Motor neuron (in vitro differentiated cells): ENCODE measurements around the gene DCBLD2. TPM values are rescaled to one million over a fixed set of nuclear protein-coding genes. Genes with fewer than 3 reads are reported as not detected.

ENCODE experiments used
- ATAC-seq, 8 experiments: fragments of 200-7000 bp; cut with Tn5 transposase; replicated peaks in 6 of 8; 2 replicates each; pipeline ENCODE4 v1.8.0; 2021; ENCODE audit warnings: mild to moderate bottlenecking in 8 of 8, moderate library complexity in 8 of 8
- H3K27ac ChIP-seq, 2 donors: fragments of 250-450 bp; sonication (Bioruptor Pico); 2 replicates each; pipeline ENCODE4 v1.9.0; 2021; ENCODE audit warnings: antibody characterized with exemption in 2 of 2, mild to moderate bottlenecking in 2 of 2, moderate library complexity in 1 of 2
- H3K4me1 ChIP-seq, 2 donors: fragments of 250-450 bp; sonication (Bioruptor Pico); replicated peaks in 1 of 2; 2 replicates each; pipeline ENCODE4 v1.6.1; 2021; ENCODE audit warnings: antibody characterized with exemption in 2 of 2, mild to moderate bottlenecking in 2 of 2, moderate library complexity in 1 of 2
- H3K4me3 ChIP-seq, 5 donors: fragments of 250-450 bp; sonication (Bioruptor Pico); 2 replicates each; pipeline ENCODE4 v1.9.0; 2021; ENCODE audit warnings: antibody characterized with exemption in 5 of 5, mild to moderate bottlenecking in 5 of 5, moderate library complexity in 4 of 5
- WGBS, 10 experiments: fragments of 450-650 bp; shearing (Covaris generic); methylation state at CpG; one replicate each; pipeline ENCODE4 v1.0.0; 2022; 5-methylcytosine and 5-hydroxymethylcytosine counted together
- in situ Hi-C, 9 experiments: fragments of 400-800 bp; cut with MboI; loops; one replicate each; pipeline ENCODE4 v1.15.0; 2021; ENCODE audit warnings: low sequenced_read_pairs in 9 of 9, low pct_unique_long_range_greater_than_20kb in 2 of 9; ENCODE audit not compliant: unreplicated experiment in 9 of 9
- total RNA-seq, 8 experiments: library from RNA; unstranded; fragments of 300-600 nt; gene quantifications; 2 replicates each; pipeline versions ENCODE4 v1.2.3 to v1.2.4, GENCODE V29; 2022

DCBLD2 gene
- total RNA-seq, 8 experiments from 2014 or later = 12.2 to 79.8 (median 44.9) TPM

DNA sequence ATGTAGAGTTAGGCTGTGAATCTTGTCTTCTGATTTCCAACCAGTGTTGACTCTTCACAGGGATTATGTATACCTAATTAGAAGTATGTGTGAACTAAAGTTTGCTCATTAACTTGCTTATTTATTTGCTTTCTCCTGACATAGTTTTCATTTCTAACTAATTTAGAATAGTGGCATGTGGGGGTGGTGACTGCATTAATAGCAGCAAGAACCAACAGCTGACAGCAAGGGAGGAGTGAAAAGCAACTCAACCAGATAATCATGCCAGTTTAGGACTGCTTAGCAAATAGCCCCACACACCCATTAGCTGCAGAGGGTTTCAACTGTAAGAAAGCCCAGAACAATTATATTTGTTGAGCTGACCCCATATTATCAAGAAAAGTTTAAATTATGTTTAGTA lies 134.6 kb downstream of the DCBLD2 start:
- Histone ChIP-seq H3K4me1 (peaks cover 19 to 20% of the 10 kb centered on the region in 2 donors), H3K27ac (no peak overlapping the region), H3K4me3 (no peak overlapping the region)
- no peak for ATAC-seq
- in situ Hi-C loops = no loop called here

- H3K4me1 ChIP-seq = peaks cover 18 to 23% of the 10 kb centered on the region in 2 donors
- H3K27ac ChIP-seq = no peak overlapping the region
- no peak overlapping the region for H3K4me3 ChIP-seq
- WGBS, 10 experiments = 17 to 100% (median 87%) methylated on average over 1 to 4 of the region's 4 CpGs
- in situ Hi-C loops = no loop called here
- no peak for ATAC-seq
Observed at GRCh38 chr3:98765721-98766120, 135.8 kb downstream of the DCBLD2 start.

DNA sequence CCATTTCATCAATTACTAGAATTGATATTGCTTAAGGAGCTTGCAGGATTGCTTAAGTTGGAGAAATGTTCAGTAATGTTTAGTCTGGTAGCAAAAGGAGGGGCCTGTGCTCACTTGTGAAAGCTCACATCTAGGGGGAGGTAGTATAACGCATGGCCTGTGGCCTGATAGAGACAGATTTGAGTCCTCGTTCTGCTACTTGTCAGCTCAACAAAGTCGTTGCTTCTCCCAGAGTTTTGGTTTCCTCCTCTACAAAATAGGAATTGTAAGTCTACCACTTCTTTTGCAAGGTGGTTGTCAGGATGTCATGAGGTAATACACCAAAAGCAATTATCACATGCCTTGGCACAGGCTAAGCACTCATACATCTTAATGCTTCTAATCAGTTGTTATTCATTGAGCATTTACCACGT lies 137.0 kb downstream of the DCBLD2 start:
- 20 to 66% (median 26%) methylated on average over 1 to 4 of the region's 4 CpGs; no CpG with 5 or more reads in 4 of the 10 experiments for WGBS, 10 experiments
- Histone ChIP-seq H3K4me3 (no peak overlapping the region), H3K4me1 (peaks cover 9 to 14% of the 10 kb centered on the region in 2 donors), H3K27ac (no peak overlapping the region)
- ATAC-seq = no peak
- in situ Hi-C loops = no loop called here

DNA sequence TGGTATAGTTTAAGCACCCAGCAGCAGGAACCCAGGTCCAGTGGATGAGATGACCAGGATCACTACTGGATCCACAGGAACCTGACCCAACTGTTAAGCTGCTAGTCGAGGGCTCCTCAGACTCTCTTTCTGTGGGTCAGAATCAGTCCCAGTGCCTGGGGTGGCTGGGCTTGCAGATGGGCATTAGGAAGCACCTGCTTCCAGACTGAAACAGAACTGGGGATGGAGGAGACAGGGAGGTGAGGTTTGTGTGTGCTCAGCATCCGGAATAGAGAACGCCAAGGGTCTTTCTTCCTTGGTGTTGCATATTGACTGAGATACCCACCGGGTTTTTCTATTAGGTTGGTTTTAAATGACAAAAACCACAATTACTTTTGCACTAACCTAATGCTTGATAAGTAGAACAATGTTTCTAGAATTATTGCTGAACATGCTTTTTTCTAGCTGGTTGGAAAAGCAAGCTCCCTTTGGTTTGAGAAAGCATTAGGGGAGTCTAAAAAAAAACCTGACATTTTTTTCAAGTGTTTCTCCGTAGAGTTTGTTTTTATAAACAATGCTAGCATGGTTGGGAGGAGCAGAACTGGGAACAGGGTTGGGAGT lies 137.6 kb downstream of the DCBLD2 start:
- in situ Hi-C loops = no loop called here
- ATAC-seq = no peak
- H3K4me3 ChIP-seq = no peak overlapping the region
- H3K27ac ChIP-seq = no peak overlapping the region
- 0 to 73% (median 45%) methylated on average over 1 to 4 of the region's 5 CpGs; no CpG with 5 or more reads in 2 of the 10 experiments for WGBS, 10 experiments
- H3K4me1 ChIP-seq = peaks cover 5 to 14% of the 10 kb centered on the region in 2 donors

GRCh38 chr3:98763076-98763475 lies 138.4 kb downstream of the DCBLD2 start, which contains the start of gene ST3GAL6:
Gene ST3GAL6 (plus strand): TSS chr3:98763340. CDS start chr3:98768441, 5,101 bp downstream.
- WGBS, 10 experiments = 86 to 100% methylated on average over 1 of the region's 1 CpG; no CpG with 5 or more reads in 8 of the 10 experiments
- in situ Hi-C loops = no loop called here
- ATAC-seq = no peak
- Histone ChIP-seq H3K4me3 (no peak within 1 kb of the TSS), H3K27ac (no peak within 1 kb of the TSS), H3K4me1 (peaks cover 4 to 14% of the 10 kb centered on the region in 2 donors)

DNA sequence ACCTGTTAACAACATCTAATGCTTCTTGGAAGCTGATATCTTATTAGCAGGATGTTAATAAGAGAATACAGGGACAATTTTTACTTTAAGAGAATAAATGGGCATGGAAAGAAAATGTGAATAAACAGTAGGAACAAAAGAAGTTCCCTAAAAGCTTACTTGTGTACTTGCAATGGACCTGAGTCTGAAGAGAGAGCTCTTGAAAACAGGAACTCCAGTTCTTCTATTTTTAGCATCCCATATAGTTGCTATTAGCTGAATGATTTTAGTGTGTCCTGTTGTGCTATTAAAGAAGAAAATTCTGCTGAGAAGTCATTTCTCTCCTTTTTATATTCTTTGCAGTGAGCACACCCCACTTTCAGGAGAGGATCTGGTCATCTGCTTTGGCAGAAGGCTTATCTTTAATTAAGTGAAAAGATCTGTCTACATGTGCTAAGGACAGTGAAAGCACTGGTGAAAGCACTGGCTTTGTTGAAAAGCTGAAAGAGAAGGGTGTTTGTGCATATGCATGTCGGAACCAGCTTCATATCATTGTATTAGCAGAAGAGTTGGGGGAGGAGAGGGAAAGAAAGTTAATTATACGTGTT lies 139.8 kb downstream of the DCBLD2 start:
- peaks cover 4 to 14% of the 10 kb centered on the region in 2 donors for H3K4me1 ChIP-seq
- 0 to 80% (median 43%) methylated on average over 1 to 2 of the region's 2 CpGs; no CpG with 5 or more reads in 2 of the 10 experiments for WGBS, 10 experiments
- H3K4me3 ChIP-seq = no peak overlapping the region
- in situ Hi-C loops = no loop called here
- peak in 3 of 8 experiments; percentile 27 to 44 (median 42) for ATAC-seq
- no peak overlapping the region for H3K27ac ChIP-seq

- 83 to 100% (median 100%) methylated on average over 1 to 2 of the region's 2 CpGs; no CpG with 5 or more reads in 4 of the 10 experiments for WGBS, 10 experiments
- Histone ChIP-seq H3K4me1 (peaks cover 4 to 14% of the 10 kb centered on the region in 2 donors), H3K4me3 (no peak overlapping the region), H3K27ac (no peak overlapping the region)
- in situ Hi-C loops = no loop called here
- ATAC-seq = no peak
Observed at GRCh38 chr3:98759629-98760028, 141.9 kb downstream of the DCBLD2 start.

GRCh38 chr3:98755601-98756000 lies 145.9 kb downstream of the DCBLD2 start:
- in situ Hi-C loops = no loop called here
- H3K27ac ChIP-seq = no peak overlapping the region
- 40 to 96% (median 80%) methylated on average over 1 to 4 of the region's 4 CpGs for WGBS, 10 experiments

GRCh38 chr3:98754483-98754882 lies 147.0 kb downstream of the DCBLD2 start:
- in situ Hi-C loops = no loop called here
- no peak for ATAC-seq
- Histone ChIP-seq H3K4me1 (no peaks in the 10 kb centered on the region), H3K4me3 (no peak overlapping the region), H3K27ac (no peak overlapping the region)
- WGBS, 10 experiments = 10 to 100% (median 92%) methylated on average over 1 to 3 of the region's 3 CpGs; no CpG with 5 or more reads in 1 of the 10 experiments

More at GRCh38 chr3:98755601-98756000, 145.9 kb downstream of the DCBLD2 start:
- no peak overlapping the region for H3K4me3 ChIP-seq
- H3K4me1 ChIP-seq = no peaks in the 10 kb centered on the region
- ATAC-seq = no peak

DNA sequence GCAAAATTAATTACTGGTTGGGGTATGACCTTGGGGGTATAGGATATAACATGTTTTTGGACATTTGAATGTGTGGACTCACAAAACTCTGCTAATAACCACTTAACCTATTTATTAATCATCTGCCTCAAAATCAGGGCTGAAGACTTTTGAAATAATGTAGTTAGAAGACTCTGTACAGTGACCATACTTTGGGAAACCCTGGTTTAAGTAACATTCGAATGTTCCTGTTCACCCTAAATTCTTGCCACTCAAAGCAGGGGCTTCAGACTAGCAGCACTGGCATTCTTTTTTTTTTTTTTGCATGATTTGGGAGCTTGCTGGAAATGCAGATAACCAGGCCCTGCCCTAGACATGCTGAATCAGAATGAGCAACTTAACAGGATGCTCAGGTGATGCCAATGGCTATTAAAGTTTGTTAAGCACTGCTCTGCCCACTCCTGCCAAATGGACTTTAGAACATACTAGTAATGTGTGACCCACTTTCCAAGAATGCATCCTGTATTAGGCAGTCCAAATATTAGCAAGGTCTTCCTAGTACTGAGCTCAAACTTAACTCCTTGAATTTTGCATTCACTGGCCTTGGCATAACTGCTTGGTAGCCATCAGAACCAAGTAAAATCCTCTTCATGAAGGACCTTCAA lies 151.1 kb downstream of the DCBLD2 start:
- Histone ChIP-seq H3K4me1 (no peaks in the 10 kb centered on the region), H3K4me3 (no peak overlapping the region), H3K27ac (no peak overlapping the region)
- in situ Hi-C loops = no loop called here
- WGBS, 10 experiments = 13 to 100% (median 80%) methylated on average over 1 of the region's 1 CpG; no CpG with 5 or more reads in 3 of the 10 experiments
- ATAC-seq = no peak

DNA sequence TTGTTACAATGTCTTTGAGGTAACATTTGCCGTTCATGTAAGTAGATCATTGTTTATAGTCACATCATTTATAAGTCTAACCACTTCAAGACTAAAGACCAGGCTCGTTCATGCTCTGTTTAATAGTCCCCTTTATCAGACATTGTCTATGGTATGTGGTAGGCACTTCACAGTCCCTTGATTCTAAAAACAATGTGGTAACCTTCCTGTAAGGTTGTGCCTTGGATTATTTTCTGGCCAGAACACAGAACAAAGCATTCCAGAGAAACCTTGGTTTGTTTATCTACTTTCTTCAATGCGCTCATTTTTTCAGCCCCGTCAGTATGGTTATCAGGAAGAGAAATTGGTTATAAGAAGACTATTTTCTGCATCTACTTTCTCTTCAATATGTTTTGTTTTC lies 154.6 kb downstream of the DCBLD2 start:
- 39 to 100% (median 91%) methylated on average over 1 to 4 of the region's 4 CpGs for WGBS, 10 experiments
- no peak overlapping the region for H3K4me3 ChIP-seq
- ATAC-seq = no peak
- in situ Hi-C loops = no loop called here
- no peak overlapping the region for H3K27ac ChIP-seq
- H3K4me1 ChIP-seq = no peaks in the 10 kb centered on the region

GRCh38 chr3:98746122-98746521 lies 155.4 kb downstream of the DCBLD2 start:
- no peak for ATAC-seq
- in situ Hi-C loops = no loop called here
- H3K4me1 ChIP-seq = no peaks in the 10 kb centered on the region

More at GRCh38 chr3:98746122-98746521, 155.4 kb downstream of the DCBLD2 start:
- WGBS, 10 experiments = 30 to 100% (median 86%) methylated on average over 1 to 4 of the region's 4 CpGs; no CpG with 5 or more reads in 1 of the 10 experiments
- Histone ChIP-seq H3K4me3 (no peak overlapping the region), H3K27ac (no peak overlapping the region)
